PC-3 (cell line): ENCODE measurements around the gene EFHC1. TPM values are rescaled to one million over a fixed set of nuclear protein-coding genes. Genes with fewer than 3 reads are reported as not detected.
A peak's percentile ranks its signal among the peaks of the same experiment; 100 is the strongest.

Experiments
- ATAC-seq: fragments of 200-7000 bp; cut with Tn5 transposase; 2 replicates; pipeline ENCODE4 v1.9.1; 2020; ENCODE audit warnings: mild to moderate bottlenecking, moderate library complexity
- BruUV-seq: library from RNA; stranded (reverse); fragments of 400-500 nt; replicated peaks from 2 replicates; lab custom pipeline; 2021; lab: Mats Ljungman, UMichigan
- CTCF ChIA-PET: fragments of 300-600 bp; sonication (Branson Sonifier 250); formaldehyde crosslinking; loops from one replicate; lab custom pipeline; 2022; ENCODE audit warnings: antibody characterized with exemption; lab: Charles Lee
- POLR2A ChIA-PET: fragments of 300-600 bp; sonication (Branson Sonifier 250); formaldehyde crosslinking; loops from one replicate; lab custom pipeline; 2022; ENCODE audit warnings: antibody characterized with exemption; ENCODE audit not compliant: unreplicated experiment; lab: Charles Lee
- DNase-seq: peaks from one replicate; pipeline ENCODE4 v3.0.0-alpha.2; 2015
- H2AFZ ChIP-seq: fragments of 300-600 bp; sonication (generic); 2 replicates; pipeline ENCODE4 v1.6.0; 2016; ENCODE audit warnings: antibody characterized with exemption, low read length
- H3F3A ChIP-seq: fragments of 300-600 bp; sonication (generic); one replicate; pipeline ENCODE4 v1.6.0; 2017; ENCODE audit warnings: antibody characterized with exemption, low read length, control low read depth, mild to moderate bottlenecking; ENCODE audit not compliant: unreplicated experiment
- H3K27ac ChIP-seq: fragments of 300-600 bp; sonication (generic); 2 replicates; pipeline ENCODE4 v1.5.1; 2016; ENCODE audit warnings: mild to moderate bottlenecking, low read length
- H3K27me3 ChIP-seq: fragments of 300-600 bp; sonication (generic); 2 replicates; pipeline ENCODE4 v1.6.1; 2016; ENCODE audit warnings: low read length, mixed read lengths
- H3K36me3 ChIP-seq: fragments of 300-600 bp; sonication (generic); 2 replicates; pipeline ENCODE4 v1.6.1; 2016; ENCODE audit warnings: low read depth, mixed run types, low read length, mixed read lengths
- H3K4me1 ChIP-seq: fragments of 300-600 bp; sonication (generic); 2 replicates; pipeline ENCODE4 v1.5.1; 2016; ENCODE audit warnings: low read length; ENCODE audit not compliant: insufficient read depth
- H3K4me2 ChIP-seq: fragments of 300-600 bp; sonication (generic); 2 replicates; pipeline ENCODE4 v1.6.0; 2016; ENCODE audit warnings: low read length
- H3K4me3 ChIP-seq: fragments of 300-600 bp; sonication (generic); 2 replicates; pipeline ENCODE4 v1.5.1; 2016; ENCODE audit warnings: mild to moderate bottlenecking, low read length, mixed read lengths
- H3K79me2 ChIP-seq: fragments of 300-600 bp; sonication (generic); 2 replicates; pipeline ENCODE4 v1.6.1; 2017; ENCODE audit warnings: low read length, mixed read lengths
- H3K9ac ChIP-seq: fragments of 300-600 bp; sonication (generic); 2 replicates; pipeline ENCODE4 v1.6.0; 2016; ENCODE audit warnings: mild to moderate bottlenecking, low read length
- H3K9me2 ChIP-seq: fragments of 300-600 bp; sonication (generic); replicated peaks from 2 replicates; pipeline ENCODE4 v1.6.1; 2016; ENCODE audit warnings: mixed run types, low read length, mixed read lengths
- H3K9me3 ChIP-seq: fragments of 300-600 bp; sonication (generic); 2 replicates; pipeline ENCODE4 v1.6.1; 2016; ENCODE audit warnings: low read length, mixed read lengths
- H4K20me1 ChIP-seq: fragments of 300-600 bp; sonication (generic); 2 replicates; pipeline ENCODE4 v1.6.1; 2016; ENCODE audit warnings: low read length, mixed read lengths
- EZH2 ChIP-seq: fragments of 300-600 bp; sonication (generic); IDR thresholded peaks from one replicate; pipeline ENCODE4 v1.6.1; 2017; ENCODE audit warnings: antibody characterized with exemption, mild to moderate bottlenecking, low read length; ENCODE audit not compliant: unreplicated experiment
- EZH2phosphoT487 ChIP-seq: fragments of 300-600 bp; sonication (generic); IDR thresholded peaks from 2 replicates; pipeline ENCODE4 v1.6.1; 2018; ENCODE audit warnings: mild to moderate bottlenecking, antibody characterized with exemption, low read length, borderline replicate concordance
- intact Hi-C: fragments of 100-400 bp; cut with micrococcal nuclease; formaldehyde crosslinking; loops from 2 replicates; pipeline ENCODE4 v1.9.0; 2023
- total RNA-seq: library from RNA; depleted of rRNA; stranded (reverse); fragments of >200 nt; gene quantifications from 2 replicates; pipeline ENCODE4 v1.2.3, GENCODE V29; 2014
- TF ChIP-seq, protein P1 (sequence below): fragments of 300-600 bp; sonication (generic); conservative IDR thresholded peaks from 2 replicates; pipeline ENCODE4 v1.5.1; 2017; ENCODE audit warnings: antibody characterized with exemption, low read depth, mild to moderate bottlenecking, low read length

The EFHC1 gene
- total RNA-seq, 1 experiment from 2014 or later: 22.4 TPM

- no peaks in the 10 kb centered on the region for H3K36me3 ChIP-seq
- no peaks in the 10 kb centered on the region for H3K9me3 ChIP-seq
- POLR2A ChIA-PET: no interaction called here
- H3K79me2 ChIP-seq: peaks cover 82% of the 10 kb centered on the region
- BruUV-seq: no TSS peak
- intact Hi-C loops: no loop called here
- no peak overlapping the region for H3K4me3 ChIP-seq
- no peak for ATAC-seq
- peak overlapping the region; percentile 40 for H3K4me2 ChIP-seq
- H2AFZ ChIP-seq: no peak overlapping the region
- no peak for TF ChIP-seq EZH2phosphoT487
- TF ChIP-seq EZH2: no peak
- TF ChIP-seq, protein P1, sequence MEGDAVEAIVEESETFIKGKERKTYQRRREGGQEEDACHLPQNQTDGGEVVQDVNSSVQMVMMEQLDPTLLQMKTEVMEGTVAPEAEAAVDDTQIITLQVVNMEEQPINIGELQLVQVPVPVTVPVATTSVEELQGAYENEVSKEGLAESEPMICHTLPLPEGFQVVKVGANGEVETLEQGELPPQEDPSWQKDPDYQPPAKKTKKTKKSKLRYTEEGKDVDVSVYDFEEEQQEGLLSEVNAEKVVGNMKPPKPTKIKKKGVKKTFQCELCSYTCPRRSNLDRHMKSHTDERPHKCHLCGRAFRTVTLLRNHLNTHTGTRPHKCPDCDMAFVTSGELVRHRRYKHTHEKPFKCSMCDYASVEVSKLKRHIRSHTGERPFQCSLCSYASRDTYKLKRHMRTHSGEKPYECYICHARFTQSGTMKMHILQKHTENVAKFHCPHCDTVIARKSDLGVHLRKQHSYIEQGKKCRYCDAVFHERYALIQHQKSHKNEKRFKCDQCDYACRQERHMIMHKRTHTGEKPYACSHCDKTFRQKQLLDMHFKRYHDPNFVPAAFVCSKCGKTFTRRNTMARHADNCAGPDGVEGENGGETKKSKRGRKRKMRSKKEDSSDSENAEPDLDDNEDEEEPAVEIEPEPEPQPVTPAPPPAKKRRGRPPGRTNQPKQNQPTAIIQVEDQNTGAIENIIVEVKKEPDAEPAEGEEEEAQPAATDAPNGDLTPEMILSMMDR: no peak
- no peaks in the 10 kb centered on the region for H3K9me2 ChIP-seq
- no peak overlapping the region for H3K9ac ChIP-seq
- no peaks in the 10 kb centered on the region for H4K20me1 ChIP-seq
- H3K27ac ChIP-seq: peak overlapping the region; percentile 70
- no peaks in the 10 kb centered on the region for H3K27me3 ChIP-seq
- DNase-seq: no peak
- H3K4me1 ChIP-seq: peaks cover 33% of the 10 kb centered on the region
- CTCF ChIA-PET: no interaction called here
- H3F3A ChIP-seq: peaks cover 6% of the 10 kb centered on the region
Measured at GRCh38 chr6:52566201-52566600, 146.1 kb downstream of the EFHC1 start.

- peak; percentile 96 for DNase-seq
- peaks cover 33% of the 10 kb centered on the region for H3K4me1 ChIP-seq
- intact Hi-C loops: no loop called here
- ChIA-PET POLR2A (interaction anchor here (0.5 to 1.1 kb wide), 4 partner anchors 22 to 213 kb away, joined by 3 to 5 read pairs (median 3); no protein-coding TSS in a partner anchor), CTCF (no interaction called here)
- H3K79me2 ChIP-seq: peaks cover 87% of the 10 kb centered on the region
- no peak overlapping the region for H2AFZ ChIP-seq
- H3K4me2 ChIP-seq: peak overlapping the region; percentile 40
- no peaks in the 10 kb centered on the region for H3K36me3 ChIP-seq
- no peaks in the 10 kb centered on the region for H3K9me2 ChIP-seq
- H3K4me3 ChIP-seq: no peak overlapping the region
- H4K20me1 ChIP-seq: no peaks in the 10 kb centered on the region
- no peak for TF ChIP-seq EZH2phosphoT487
- H3K27me3 ChIP-seq: no peaks in the 10 kb centered on the region
- peak overlapping the region; percentile 70 for H3K27ac ChIP-seq
- H3K9ac ChIP-seq: no peak overlapping the region
- ATAC-seq: peak; percentile 94
- BruUV-seq: no TSS peak
- H3K9me3 ChIP-seq: no peaks in the 10 kb centered on the region
- H3F3A ChIP-seq: peaks cover 6% of the 10 kb centered on the region
Measured at GRCh38 chr6:52566853-52567279, 146.7 kb downstream of the EFHC1 start.

- Histone ChIP-seq H3K4me2 (no peak overlapping the region), H3K9ac (no peak overlapping the region), H3K79me2 (peaks cover 88% of the 10 kb centered on the region), H3K9me2 (no peaks in the 10 kb centered on the region), H3F3A (peaks cover 6% of the 10 kb centered on the region), H3K36me3 (no peaks in the 10 kb centered on the region), H3K27ac (no peak overlapping the region), H3K9me3 (no peaks in the 10 kb centered on the region), H3K27me3 (no peaks in the 10 kb centered on the region), H4K20me1 (no peaks in the 10 kb centered on the region), H3K4me3 (no peak overlapping the region), H3K4me1 (peaks cover 31% of the 10 kb centered on the region), H2AFZ (no peak overlapping the region)
- intact Hi-C loops: no loop called here
- ChIA-PET POLR2A (no interaction called here), CTCF (no interaction called here)
- BruUV-seq: no TSS peak
- ATAC-seq (no peak), DNase-seq (no peak)
- no peak for TF ChIP-seq EZH2
- TF ChIP-seq EZH2phosphoT487: no peak
- TF ChIP-seq, protein P1: no peak
Measured at GRCh38 chr6:52568320-52568719, 148.2 kb downstream of the EFHC1 start.
